ENCODE data around the gene TCEANC.
"Not testable (repeated sequence)": the region's sequence is repeated elsewhere in the genome, so short reads cannot be mapped to it uniquely, and the experiment has no call there.

TCEANC gene

DNA sequence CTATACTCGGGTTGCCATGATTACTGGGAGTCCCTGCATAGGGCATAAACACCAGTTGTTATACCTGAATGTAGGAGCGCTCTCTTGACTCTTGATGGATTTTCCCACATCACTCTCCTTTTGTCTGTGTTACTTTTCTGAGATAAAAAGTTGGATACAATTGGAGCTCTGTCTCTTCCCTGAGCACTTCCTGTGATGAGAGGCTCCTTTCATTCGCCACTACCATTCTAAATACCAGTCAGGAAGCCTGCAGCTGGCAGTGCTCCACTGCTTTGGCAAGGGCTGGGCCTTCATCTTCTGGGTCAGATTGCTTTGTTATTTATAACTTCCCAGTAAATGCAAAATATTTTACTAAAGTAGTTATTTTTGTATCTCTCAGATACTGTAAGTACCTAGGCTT lies 13.9 kb downstream of the TCEANC start:
- no peak overlapping the region for H3K27ac ChIP-seq
- H3K4me3 ChIP-seq, result no peak overlapping the region
- TF ChIP-seq, protein P1, sequence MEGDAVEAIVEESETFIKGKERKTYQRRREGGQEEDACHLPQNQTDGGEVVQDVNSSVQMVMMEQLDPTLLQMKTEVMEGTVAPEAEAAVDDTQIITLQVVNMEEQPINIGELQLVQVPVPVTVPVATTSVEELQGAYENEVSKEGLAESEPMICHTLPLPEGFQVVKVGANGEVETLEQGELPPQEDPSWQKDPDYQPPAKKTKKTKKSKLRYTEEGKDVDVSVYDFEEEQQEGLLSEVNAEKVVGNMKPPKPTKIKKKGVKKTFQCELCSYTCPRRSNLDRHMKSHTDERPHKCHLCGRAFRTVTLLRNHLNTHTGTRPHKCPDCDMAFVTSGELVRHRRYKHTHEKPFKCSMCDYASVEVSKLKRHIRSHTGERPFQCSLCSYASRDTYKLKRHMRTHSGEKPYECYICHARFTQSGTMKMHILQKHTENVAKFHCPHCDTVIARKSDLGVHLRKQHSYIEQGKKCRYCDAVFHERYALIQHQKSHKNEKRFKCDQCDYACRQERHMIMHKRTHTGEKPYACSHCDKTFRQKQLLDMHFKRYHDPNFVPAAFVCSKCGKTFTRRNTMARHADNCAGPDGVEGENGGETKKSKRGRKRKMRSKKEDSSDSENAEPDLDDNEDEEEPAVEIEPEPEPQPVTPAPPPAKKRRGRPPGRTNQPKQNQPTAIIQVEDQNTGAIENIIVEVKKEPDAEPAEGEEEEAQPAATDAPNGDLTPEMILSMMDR (IDR thresholded peaks at IDR 0.05), result no peak
- DNase-seq (ENCODE audit: low spot score), result no peak

DNA sequence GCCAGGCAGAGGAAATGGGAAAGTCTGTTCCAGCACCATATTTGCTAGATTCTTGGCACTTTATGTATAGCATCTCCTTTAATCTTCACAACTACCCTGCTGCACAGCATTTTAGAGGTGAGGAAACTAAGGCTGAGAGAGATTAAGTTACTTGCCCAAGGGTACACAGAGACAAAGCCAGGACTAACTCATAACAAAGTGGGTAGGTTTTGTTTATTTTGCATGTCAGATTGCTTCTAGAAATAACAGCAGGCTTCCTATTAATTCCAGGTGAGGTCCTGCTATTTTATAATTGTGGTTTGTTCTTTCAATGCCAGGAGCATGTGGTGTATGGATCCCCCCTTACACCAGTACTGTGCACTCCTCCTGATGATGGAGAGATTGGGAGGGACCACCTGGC lies 15.0 kb downstream of the TCEANC start:
- TF ChIP-seq, protein P1 (IDR thresholded peaks at IDR 0.05), result no peak
- no peak overlapping the region for H3K4me3 ChIP-seq
- DNase-seq (ENCODE audit: low spot score), result no peak
- H3K27ac ChIP-seq, result no peak overlapping the region

- peak overlapping the region in 1 of 2 donors; percentile 8 for H3K27ac ChIP-seq
- H3K4me3 ChIP-seq, result no peak overlapping the region
- DNase-seq (ENCODE audit: low spot score), result no peak
- TF ChIP-seq, protein P1 (IDR thresholded peaks at IDR 0.05), result no peak
Measured at GRCh38 chrX:13669246-13669737, 16.4 kb downstream of the TCEANC start.

GRCh38 chrX:13669755-13670154 lies 16.8 kb downstream of the TCEANC start:
- not testable (repeated sequence) for H3K4me3 ChIP-seq

DNA sequence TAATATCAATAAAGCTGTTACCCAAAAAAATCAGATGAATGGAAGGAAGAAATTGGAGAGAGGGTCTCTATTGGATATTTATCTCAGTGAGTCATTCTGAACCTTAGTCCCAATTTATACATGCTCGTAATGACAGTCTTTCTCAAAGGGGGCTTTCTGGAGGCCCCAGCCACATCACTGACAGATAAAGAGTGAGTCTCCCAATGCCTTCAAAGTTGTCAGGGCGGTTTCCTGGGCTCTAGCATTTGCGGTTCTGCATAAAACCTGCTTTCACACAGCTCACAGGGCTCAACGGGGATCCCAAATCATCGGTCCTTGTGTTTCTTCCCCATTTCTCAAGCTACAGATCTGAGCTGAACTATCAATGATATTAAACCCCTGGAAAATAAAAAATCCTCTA lies 17.3 kb downstream of the TCEANC start:
- no peak overlapping the region for H3K27ac ChIP-seq
- H3K4me3 ChIP-seq, result no peak overlapping the region
- no peak for DNase-seq (ENCODE audit: low spot score)
- TF ChIP-seq, protein P1 (IDR thresholded peaks at IDR 0.05), result no peak

More at GRCh38 chrX:13669755-13670154, 16.8 kb downstream of the TCEANC start:
- peak overlapping the region in 1 of 2 donors; percentile 8 for H3K27ac ChIP-seq
- not testable (repeated sequence) for DNase-seq (ENCODE audit: low spot score)

- Histone ChIP-seq H3K27ac (no peak overlapping the region), H3K4me3 (no peak overlapping the region)
- TF ChIP-seq, protein P1 (IDR thresholded peaks at IDR 0.05), result no peak
- no peak for DNase-seq (ENCODE audit: low spot score)
Measured at GRCh38 chrX:13673016-13673415, 20.1 kb downstream of the TCEANC start.

- no peak for DNase-seq (ENCODE audit: low spot score)
- TF ChIP-seq, protein P1 (IDR thresholded peaks at IDR 0.05), result no peak
- Histone ChIP-seq H3K27ac (no peak overlapping the region), H3K4me3 (no peak overlapping the region)
Measured at GRCh38 chrX:13676885-13677284, 23.9 kb downstream of the TCEANC start.

DNA sequence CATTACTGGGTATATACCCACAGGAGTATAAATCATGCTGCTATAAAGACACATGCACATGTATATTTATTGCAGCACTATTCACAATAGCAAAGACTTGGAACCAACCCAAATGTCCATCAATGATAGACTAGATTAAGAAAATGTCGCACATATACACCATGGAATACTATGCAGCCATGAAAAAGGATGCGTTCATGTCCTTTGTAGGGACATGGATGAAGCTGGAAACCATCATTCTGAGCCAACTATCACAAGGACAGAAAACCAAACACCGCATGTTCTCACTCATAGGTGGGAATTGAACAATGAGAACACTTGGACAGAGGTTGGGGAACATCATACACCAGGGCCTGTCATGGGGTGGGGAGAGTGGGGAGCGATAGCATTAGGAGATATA lies 26.8 kb downstream of the TCEANC start:
- not testable (repeated sequence) for H3K4me3 ChIP-seq; H3K27ac ChIP-seq; DNase-seq (ENCODE audit: low spot score)

Data from coronary artery (tissue), 2 donors.